KOPT-K1 (cell line): ENCODE results near the gene ACER3.
"Not testable (repeated sequence)": the region's sequence is repeated elsewhere in the genome, so short reads cannot be mapped to it uniquely, and the experiment has no call there.

Experiments
- H3K27ac ChIP-seq: fragments of 200-600 bp; sonication (generic); 2 replicates; pipeline ENCODE4 v1.5.1; 2016; ENCODE audit warnings: antibody characterized with exemption, mild to moderate bottlenecking, low read depth, low read length; ENCODE audit not compliant: poor library complexity, severe bottlenecking
- H3K36me3 ChIP-seq: fragments of 200-600 bp; sonication (generic); 2 replicates; pipeline ENCODE4 v1.5.1; 2017; ENCODE audit warnings: antibody characterized with exemption, mild to moderate bottlenecking, low read length, moderate library complexity; ENCODE audit not compliant: insufficient read depth
- H3K9me3 ChIP-seq: fragments of 200-600 bp; sonication (generic); 2 replicates; pipeline ENCODE4 v1.5.1; 2017; ENCODE audit warnings: antibody characterized with exemption, low read length, mild to moderate bottlenecking; ENCODE audit not compliant: insufficient read depth, poor library complexity, severe bottlenecking

The ACER3 gene

DNA sequence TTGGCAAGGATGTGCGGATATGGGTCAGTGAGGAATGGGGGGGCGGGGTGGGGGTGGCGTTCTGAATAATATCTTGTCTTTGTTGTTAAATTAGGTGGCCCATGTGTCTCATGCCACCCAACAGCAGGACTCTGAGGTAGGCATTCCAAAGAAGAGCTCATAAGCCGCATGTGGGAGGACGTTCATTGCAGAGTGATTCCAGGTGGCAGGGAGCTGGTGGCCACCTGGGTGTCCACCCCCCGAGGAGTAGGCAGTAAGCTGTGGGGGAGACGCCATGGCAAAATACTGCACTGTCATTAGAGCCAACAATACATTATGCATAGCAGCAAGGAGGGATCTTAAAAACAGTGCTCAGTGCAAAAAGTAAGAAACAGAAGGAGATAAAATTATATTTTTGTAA is 191.8 kb downstream of the ACER3 start:
- Histone ChIP-seq H3K36me3 (no peaks in the 10 kb centered on the region), H3K9me3 (peaks cover 21% of the 10 kb centered on the region), H3K27ac (no peak overlapping the region)

DNA sequence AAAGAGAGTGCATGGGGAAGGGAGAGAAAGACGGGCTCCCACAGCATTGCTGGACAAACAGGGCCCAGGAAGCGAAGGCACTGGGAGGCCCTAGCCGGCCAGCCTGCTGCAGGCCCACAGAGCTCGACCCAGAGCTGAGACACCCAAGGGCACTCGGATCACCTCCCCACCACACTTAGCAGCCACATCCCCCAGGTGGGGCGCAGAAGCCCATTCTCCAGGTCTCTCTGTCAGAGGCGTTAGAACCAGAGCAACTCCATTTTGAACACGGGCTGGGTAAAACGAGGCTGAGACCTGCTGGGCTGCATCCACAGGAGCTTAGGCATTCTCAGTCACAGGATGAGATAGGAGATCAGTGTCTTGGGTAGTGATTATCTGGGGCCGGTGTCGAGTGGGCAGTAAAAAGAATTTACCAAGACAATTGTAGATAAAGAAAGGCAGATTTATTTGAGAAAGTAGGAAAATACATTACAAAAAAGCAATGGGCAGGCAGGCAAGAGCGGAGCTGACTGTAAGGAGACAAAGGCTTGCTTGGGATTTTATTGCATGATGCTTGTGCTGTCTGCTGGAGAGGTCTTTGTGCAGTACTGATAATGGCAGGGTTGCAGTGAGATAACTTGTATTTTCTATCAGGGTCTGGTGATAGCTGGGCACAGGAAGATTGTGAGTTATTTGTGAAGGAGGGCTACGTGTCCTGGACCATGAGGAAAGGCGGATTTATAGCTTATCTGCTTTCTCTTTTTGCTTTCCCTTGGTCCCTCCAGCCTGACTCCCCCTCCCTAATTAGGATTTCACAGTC is 192.7 kb downstream of the ACER3 start:
- Histone ChIP-seq H3K9me3 (peaks cover 28% of the 10 kb centered on the region), H3K36me3 (no peaks in the 10 kb centered on the region), H3K27ac (no peak overlapping the region)

DNA sequence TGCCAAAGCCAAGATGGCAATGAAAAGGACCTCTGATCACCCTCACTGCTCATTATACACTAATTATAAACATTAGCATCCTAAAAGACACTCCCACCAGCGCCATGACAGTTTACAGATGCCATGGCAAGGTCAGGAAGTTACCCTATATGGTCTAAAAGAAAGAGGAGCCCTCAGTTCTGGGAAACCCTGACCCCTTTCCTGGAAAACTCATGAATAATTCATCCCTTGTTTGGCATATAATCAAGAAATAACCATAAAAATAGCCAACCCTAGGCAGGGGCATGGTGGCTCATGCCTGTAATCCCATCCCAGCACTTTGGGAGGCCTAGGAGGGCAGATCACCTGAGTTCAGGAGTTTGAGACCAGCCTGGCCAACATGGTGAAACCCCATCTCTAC is 193.4 kb downstream of the ACER3 start:
- Histone ChIP-seq H3K36me3 (no peaks in the 10 kb centered on the region), H3K27ac (no peak overlapping the region), H3K9me3 (peaks cover 28% of the 10 kb centered on the region)

DNA sequence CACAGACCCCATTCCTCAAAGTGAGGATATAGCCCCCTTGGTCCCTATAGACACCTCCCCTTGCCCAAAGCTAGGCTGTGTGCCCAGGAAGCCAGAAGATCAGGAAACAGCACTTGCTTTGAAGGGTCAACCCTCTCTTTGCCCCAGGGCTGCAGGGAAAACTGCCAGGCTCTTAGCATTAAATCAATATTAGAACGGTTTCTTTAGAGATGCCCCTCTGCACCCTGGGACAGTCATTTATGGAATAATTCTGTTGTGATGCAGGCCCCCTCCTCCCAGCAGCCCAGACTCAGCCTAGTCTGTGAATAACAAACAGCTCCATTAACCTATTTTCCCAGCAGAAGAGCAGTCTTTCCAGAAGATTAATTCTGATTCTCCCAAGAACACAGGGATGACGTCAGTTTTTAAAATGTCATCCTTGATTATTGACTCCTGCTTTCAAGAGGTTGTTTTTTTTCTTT is 194.4 kb downstream of the ACER3 start:
- Histone ChIP-seq H3K27ac (no peak overlapping the region), H3K9me3 (peaks cover 28% of the 10 kb centered on the region), H3K36me3 (no peaks in the 10 kb centered on the region)

DNA sequence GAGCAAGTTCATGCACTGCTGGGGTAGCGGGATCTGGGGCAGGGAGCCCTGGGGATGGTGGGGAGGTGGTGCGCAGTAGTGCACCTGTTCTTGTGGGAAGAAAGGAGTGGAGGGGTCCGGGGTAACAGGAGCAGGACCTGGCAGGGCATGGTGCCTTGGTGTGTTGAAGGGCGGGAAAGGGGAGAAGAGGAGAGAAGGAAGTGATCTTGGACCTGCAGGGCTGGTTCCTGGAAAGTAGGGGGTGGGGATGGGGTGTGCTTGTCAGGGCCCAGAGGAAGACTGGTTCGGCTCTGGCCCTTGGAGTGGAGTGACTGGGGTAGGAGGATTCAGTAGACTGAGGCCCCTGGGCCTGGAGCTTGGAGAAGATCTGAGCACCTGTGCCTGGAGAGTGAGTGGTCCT is 195.2 kb downstream of the ACER3 start:
- Histone ChIP-seq H3K27ac (no peak overlapping the region), H3K36me3 (no peaks in the 10 kb centered on the region)

DNA sequence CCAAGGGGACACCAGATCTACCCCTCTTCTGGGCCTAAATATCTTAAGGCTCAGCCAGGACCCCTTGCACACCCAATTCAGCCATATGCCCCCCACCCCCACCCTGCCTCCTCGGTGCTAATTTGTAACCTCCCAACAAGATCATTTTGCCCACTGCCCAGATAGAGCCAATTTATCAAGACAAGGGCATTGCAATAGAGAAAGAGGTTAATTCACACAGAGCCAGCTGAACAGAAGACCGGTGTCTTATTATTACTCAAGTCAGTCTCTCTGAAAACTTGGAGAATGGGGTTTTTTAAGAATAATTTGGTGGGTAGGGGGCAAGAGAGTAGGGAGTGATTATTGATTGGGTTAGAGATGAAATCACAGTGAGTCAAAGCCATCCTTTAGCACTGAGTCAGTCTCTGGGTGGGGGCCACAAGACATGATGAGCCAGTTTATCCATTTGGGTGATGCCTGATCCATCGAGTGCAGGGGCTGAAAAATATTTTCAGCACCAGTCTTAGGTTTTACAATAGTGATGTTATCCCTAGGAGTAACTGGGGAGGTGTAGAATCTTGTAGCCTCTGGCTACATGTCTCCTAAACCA is 196.2 kb downstream of the ACER3 start:
- Histone ChIP-seq H3K36me3 (no peaks in the 10 kb centered on the region), H3K9me3 (peaks cover 28% of the 10 kb centered on the region), H3K27ac (no peak overlapping the region)

More for the DNA sequence above, 195.2 kb downstream of the ACER3 start:
- H3K9me3 ChIP-seq = peaks cover 28% of the 10 kb centered on the region

DNA sequence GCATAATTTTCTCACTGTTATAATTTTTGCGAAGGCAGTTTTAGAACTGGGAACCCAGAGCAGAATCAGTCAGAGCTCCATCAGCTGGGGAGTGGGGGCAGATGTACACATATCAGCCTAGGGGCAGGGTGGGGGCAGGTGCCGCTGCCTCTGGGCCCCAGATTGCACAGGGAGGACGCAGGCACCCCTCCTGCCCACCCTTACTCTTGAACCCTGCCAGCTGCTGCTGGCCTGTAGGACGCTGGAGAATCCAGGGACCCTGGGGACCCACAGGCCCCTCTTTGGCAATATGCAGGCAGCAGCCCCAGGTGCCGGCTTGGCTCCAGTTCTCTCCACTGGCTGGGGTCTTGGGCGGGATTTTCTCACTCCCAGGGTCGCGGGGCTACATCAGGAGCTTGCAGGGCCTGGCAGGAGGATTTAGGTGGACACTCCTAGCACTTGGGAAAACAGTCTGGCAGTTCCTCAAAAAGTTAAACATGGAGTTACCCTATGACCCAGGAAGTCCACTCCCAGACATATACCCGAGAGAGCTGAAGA is 197.3 kb downstream of the ACER3 start:
- peaks cover 28% of the 10 kb centered on the region for H3K9me3 ChIP-seq
- H3K27ac ChIP-seq = no peak overlapping the region
- H3K36me3 ChIP-seq = no peaks in the 10 kb centered on the region

DNA sequence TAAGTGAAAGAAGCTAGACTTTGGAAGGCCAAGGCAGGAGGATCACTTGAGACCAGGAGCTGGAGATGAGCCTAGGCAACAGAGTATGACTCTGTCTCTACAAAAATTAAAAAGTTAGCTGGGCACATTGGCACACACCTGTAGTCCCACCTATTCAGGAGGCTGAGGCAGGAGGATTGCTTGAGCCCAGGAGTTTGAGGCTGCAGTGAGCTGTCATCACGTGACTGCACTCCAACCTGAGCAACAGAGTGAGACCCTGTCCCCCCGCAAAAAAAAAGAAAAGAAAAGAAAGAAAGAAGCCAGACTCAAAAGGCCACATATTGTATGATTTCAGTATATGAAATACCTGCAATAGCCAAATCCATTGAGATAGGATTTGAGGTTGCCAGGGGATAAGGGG is 198.2 kb downstream of the ACER3 start:
- peaks cover 28% of the 10 kb centered on the region for H3K9me3 ChIP-seq
- H3K27ac ChIP-seq = no peak overlapping the region
- H3K36me3 ChIP-seq = no peaks in the 10 kb centered on the region

DNA sequence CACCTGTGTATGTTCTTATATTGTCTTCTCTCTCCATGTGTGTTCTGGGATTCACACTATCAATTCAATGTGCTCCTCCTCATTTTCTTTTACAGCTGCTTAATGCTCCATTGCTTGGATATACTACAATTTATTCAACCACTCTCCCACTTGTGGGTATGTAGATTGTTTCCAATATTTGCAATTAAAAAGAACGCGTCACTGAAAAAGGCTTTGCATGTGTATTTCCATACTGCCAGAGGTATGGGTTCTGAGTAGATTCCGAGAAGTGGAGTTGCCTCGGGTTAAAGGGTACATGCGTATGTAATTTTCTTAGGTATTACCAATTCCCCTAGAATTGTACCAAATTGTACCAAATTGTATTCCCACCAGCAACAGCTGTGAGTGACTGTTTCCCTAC is 199.1 kb downstream of the ACER3 start:
- peaks cover 28% of the 10 kb centered on the region for H3K9me3 ChIP-seq
- H3K36me3 ChIP-seq = no peaks in the 10 kb centered on the region
- no peak overlapping the region for H3K27ac ChIP-seq

DNA sequence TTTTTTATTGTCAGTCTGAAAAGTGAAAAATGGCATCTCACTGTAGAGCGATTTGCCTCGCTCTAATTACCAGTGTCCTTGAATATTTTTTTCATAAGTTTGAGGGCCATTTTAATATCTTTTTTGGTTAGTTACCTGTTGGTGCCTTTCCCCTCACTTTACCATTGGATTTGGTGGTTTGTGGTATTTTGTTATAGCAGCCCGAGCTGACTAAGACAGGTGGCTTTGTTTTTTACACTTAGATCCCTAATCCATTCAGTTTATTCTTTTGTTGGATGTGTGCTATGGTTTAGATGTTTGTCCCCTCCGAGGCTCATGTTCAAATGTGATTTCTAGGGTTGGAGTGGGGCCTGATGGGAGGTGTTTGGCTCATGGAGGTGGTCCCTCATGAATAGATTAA is 199.5 kb downstream of the ACER3 start:
- Histone ChIP-seq H3K9me3 (peaks cover 28% of the 10 kb centered on the region), H3K27ac (no peak overlapping the region), H3K36me3 (no peaks in the 10 kb centered on the region)

DNA sequence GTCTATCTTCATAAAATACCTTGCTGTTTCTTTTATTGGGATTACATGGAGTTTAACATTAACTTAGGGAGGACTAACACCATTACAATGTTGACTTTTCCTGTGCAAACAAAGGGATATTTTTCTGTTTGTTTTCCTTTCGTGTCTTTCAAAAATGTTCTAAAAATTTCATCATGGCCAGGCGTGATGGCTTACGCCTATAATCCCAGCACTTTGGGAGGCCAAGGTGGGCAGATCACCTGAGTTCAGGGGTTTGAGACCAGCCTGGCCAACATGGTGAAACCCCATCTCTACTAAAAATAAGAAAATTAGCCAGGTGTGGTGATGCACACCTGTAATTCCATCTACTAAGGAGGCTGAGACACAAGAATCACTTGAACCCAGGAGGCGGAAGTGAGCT is 200.5 kb downstream of the ACER3 start:
- peaks cover 20% of the 10 kb centered on the region for H3K9me3 ChIP-seq
- not testable (repeated sequence) for H3K27ac ChIP-seq

DNA sequence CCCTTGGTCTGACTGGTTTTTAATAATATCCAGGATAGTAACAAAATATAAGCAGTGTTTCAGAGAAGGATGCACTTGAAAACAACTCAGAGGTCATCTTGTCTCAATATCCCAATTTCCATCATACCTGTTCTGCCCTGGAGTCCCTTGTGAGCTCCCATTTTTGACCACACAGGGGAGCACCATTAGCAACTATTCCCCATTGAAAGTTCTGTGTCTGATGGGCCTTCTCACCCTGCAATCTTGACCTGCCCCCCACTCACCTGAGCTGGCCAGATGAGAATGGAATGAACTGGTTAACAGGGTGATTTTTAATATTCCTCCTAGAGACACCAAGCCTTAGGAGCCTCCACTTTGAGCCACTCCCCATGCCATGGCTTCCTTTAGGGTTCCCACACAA is 202.2 kb downstream of the ACER3 start:
- peaks cover 3% of the 10 kb centered on the region for H3K9me3 ChIP-seq
- no peak overlapping the region for H3K27ac ChIP-seq
- no peaks in the 10 kb centered on the region for H3K36me3 ChIP-seq

More for the DNA sequence above, 200.5 kb downstream of the ACER3 start:
- not testable (repeated sequence) for H3K36me3 ChIP-seq

DNA sequence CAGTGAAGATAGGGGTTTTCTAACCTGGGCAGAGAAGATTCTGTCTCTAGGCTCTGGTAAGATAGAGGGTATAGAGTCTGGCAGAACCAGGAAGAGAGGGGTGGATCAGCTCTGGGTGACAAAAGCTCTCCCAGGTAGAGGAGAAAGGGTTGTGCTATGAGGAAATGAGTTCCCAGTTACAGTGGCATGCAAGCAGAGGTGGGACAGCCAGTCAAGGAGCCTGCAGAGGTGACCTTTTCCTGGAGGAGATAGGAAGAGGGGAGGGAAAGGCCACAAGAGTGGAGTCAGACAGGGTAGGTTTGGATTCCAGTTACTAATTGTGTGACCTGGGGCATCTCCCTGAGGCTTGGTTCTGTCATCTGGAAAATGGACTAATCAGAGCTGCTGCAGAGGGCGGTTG is 202.7 kb downstream of the ACER3 start:
- Histone ChIP-seq H3K36me3 (no peaks in the 10 kb centered on the region), H3K27ac (no peak overlapping the region)

DNA sequence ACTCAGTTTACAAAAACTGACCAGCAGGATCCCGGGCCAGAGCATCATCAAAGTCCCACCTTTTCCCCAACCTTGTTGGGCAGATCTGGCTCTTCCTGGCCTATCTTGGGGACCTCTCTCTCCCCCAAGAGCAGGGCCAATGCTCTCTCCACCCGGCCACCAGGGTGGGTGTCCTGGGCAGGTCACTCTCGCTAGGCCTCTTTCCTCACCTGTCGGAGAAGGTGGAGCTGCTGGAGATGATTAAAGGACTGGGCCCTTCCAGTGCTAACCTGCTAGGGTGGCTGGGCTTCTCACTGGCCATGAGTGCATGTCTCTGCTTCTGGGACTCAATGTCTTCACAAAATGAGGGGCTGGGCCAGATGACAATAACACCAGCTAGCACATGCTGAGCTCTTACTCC is 203.1 kb downstream of the ACER3 start:
- Histone ChIP-seq H3K36me3 (no peaks in the 10 kb centered on the region), H3K9me3 (no peaks in the 10 kb centered on the region), H3K27ac (no peak overlapping the region)

More for the DNA sequence above, 202.7 kb downstream of the ACER3 start:
- H3K9me3 ChIP-seq = no peaks in the 10 kb centered on the region

DNA sequence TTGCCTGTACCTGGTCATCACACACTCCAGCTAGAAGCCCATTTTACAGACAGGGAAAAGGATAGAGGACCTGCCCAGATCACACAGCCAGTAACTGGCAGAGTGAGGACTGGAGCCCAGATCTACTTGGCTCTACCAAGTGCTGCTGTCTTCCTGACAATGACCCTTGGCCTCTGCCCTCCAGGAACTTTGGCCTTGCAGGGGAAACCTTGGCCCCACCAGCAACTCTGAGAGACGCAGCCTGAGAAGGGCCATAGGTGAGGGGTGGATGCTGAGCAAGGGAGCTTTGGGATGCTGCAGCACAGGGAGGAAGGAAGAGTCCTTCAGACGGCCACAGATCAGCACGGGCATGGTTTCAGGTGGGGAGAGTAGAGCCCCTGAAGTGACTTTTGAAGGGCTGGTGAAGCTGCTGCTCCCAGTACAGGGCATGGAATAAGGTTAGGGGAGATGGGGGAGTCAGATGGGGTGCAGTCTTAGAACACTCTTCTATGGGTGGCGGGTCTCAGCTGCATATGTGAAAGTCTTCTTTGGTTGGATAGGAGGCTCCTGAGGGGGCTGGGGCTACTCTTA is 204.0 kb downstream of the ACER3 start:
- no peak overlapping the region for H3K27ac ChIP-seq
- H3K9me3 ChIP-seq = no peaks in the 10 kb centered on the region
- no peaks in the 10 kb centered on the region for H3K36me3 ChIP-seq
